GM12878 (cell line): Measurements from ENCODE around the gene ETV7. TPM values are rescaled to one million over a fixed set of nuclear protein-coding genes. Genes with fewer than 3 reads are reported as not detected.

ENCODE experiments used
- ATAC-seq: fragments of 200-7000 bp; cut with Tn5 transposase; 3 replicates; pipeline ENCODE4 v1.9.1; 2020; ENCODE audit warnings: mild to moderate bottlenecking, moderate library complexity
- BruUV-seq: library from RNA; stranded (reverse); fragments of 400-500 nt; replicated peaks from 2 replicates; lab custom pipeline; 2021; lab: Mats Ljungman, UMichigan
- CTCF ChIA-PET: fragments of 300-600 bp; sonication (Branson Sonifier 250); formaldehyde crosslinking; extraction: SDS; loops from one replicate; lab custom pipeline; 2021; ENCODE audit warnings: inconsistent platforms; lab: Yijun Ruan, JAX
- POLR2A ChIA-PET: fragments of 350-600 bp; formaldehyde crosslinking; extraction: SDS; loops from one replicate; lab custom pipeline; 2021; ENCODE audit warnings: inconsistent platforms; lab: Charles Lee
- RAD21 ChIA-PET: fragments of 300-600 bp; sonication (Branson Sonifier 250); formaldehyde crosslinking; loops from one replicate; lab custom pipeline; 2023; ENCODE audit warnings: antibody characterized with exemption; ENCODE audit not compliant: unreplicated experiment; lab: Charles Lee
- SMC1A ChIA-PET: fragments of 300-600 bp; sonication (Branson Sonifier 250); formaldehyde crosslinking; loops from one replicate; lab custom pipeline; 2023; ENCODE audit not compliant: unreplicated experiment, uncharacterized antibody; lab: Charles Lee
- DNase-seq: peaks from one replicate; pipeline ENCODE4 v3.0.0-alpha.2; 2011; ENCODE audit warnings: low read depth, low spot score
- FAIRE-seq: peaks from 3 replicates; lab custom pipeline; 2011; peaks lifted over from hg19 to GRCh38; lab: Jason Lieb, UNC
- H2AFZ ChIP-seq: 2 replicates; pipeline ENCODE4 v1.6.0; 2011; ENCODE audit warnings: low read depth, low read length, control low read depth; ENCODE audit not compliant: control insufficient read depth
- H3K27ac ChIP-seq: 2 replicates; pipeline ENCODE4 v1.5.1; 2011; ENCODE audit warnings: control low read depth; ENCODE audit not compliant: control insufficient read depth, insufficient read depth
- H3K27me3 ChIP-seq, 2 experiments: replicated peaks in 1 of 2; 2 replicates each; pipeline versions ENCODE4 v1.6.0 to v1.6.1; 2011; ENCODE audit warnings: low read length in 1 of 2; ENCODE audit not compliant: control insufficient read depth in 2 of 2, insufficient read depth in 2 of 2
- H3K36me3 ChIP-seq, 2 experiments: 2 replicates each; pipeline ENCODE4 v1.5.1; 2011; ENCODE audit warnings: low read length in 1 of 2; ENCODE audit not compliant: control insufficient read depth in 2 of 2, insufficient read depth in 2 of 2
- H3K4me1 ChIP-seq: 2 replicates; pipeline ENCODE4 v1.6.1; 2011; ENCODE audit warnings: mild to moderate bottlenecking, low read length, moderate library complexity, mixed read lengths; ENCODE audit not compliant: control insufficient read depth, insufficient read depth
- H3K4me2 ChIP-seq: 2 replicates; pipeline ENCODE4 v1.6.0; 2011; ENCODE audit warnings: control low read depth; ENCODE audit not compliant: control insufficient read depth, insufficient read depth
- H3K4me3 ChIP-seq: fragments of 200-600 bp; sonication (generic); 2 replicates; pipeline ENCODE4 v1.5.1; 2016
- H3K79me2 ChIP-seq: 2 replicates; pipeline ENCODE4 v1.6.0; 2011; ENCODE audit warnings: low read length; ENCODE audit not compliant: control insufficient read depth, insufficient read depth
- H3K9ac ChIP-seq: 2 replicates; pipeline ENCODE4 v1.8.0; 2011; ENCODE audit warnings: low read length, control low read depth, mixed read lengths; ENCODE audit not compliant: control insufficient read depth, insufficient read depth
- H3K9me3 ChIP-seq: replicated peaks from 3 replicates; pipeline ENCODE4 v1.5.1; 2011; ENCODE audit warnings: mild to moderate bottlenecking, low read length; ENCODE audit not compliant: control insufficient read depth, insufficient read depth
- H4K20me1 ChIP-seq: 2 replicates; pipeline ENCODE4 v1.6.0; 2011; ENCODE audit not compliant: control insufficient read depth, insufficient read depth
- BCL11A ChIP-seq: IDR thresholded peaks from 2 replicates; pipeline ENCODE4 v1.6.1; 2011; ENCODE audit warnings: low read depth, low read length
- CEBPZ ChIP-seq: fragments of 150-350 bp; IDR thresholded peaks from 2 replicates; pipeline ENCODE4 v1.6.1; 2016; ENCODE audit warnings: low read depth, low read length
- GATAD2B ChIP-seq: fragments of 450-650 bp; conservative IDR thresholded peaks from 2 replicates; pipeline ENCODE4 v1.6.1; 2017; ENCODE audit warnings: low read depth, mild to moderate bottlenecking, moderate library complexity
- KDM1A ChIP-seq: fragments of 200-600 bp; sonication (generic); IDR thresholded peaks from 2 replicates; pipeline ENCODE4 v1.6.1; 2016; ENCODE audit warnings: borderline replicate concordance
- MTA3 ChIP-seq: IDR thresholded peaks from 2 replicates; pipeline ENCODE4 v1.6.1; 2012; ENCODE audit warnings: low read length, inconsistent platforms, borderline replicate concordance
- MYC ChIP-seq: IDR thresholded peaks from 2 replicates; pipeline ENCODE4 v1.6.1; 2011; ENCODE audit warnings: mild to moderate bottlenecking, low read length, moderate library complexity, inconsistent platforms; ENCODE audit not compliant: insufficient read depth, insufficient replicate concordance, insufficient read length, severe bottlenecking
- NR2F1 ChIP-seq: fragments of 450-650 bp; conservative IDR thresholded peaks from 2 replicates; pipeline ENCODE4 v1.6.1; 2017; ENCODE audit warnings: mild to moderate bottlenecking
- TBL1XR1 ChIP-seq: IDR thresholded peaks from 2 replicates; pipeline ENCODE4 v1.6.1; 2012; ENCODE audit warnings: low read depth, low read length, improper control_type of control experiment
- ZNF217 ChIP-seq: fragments of 450-650 bp; IDR thresholded peaks from 2 replicates; pipeline ENCODE4 v1.6.1; 2017; ENCODE audit warnings: antibody characterized with exemption, mild to moderate bottlenecking
- WGBS: methylation state at CpG from one replicate; pipeline ENCODE4 v1.1.6; 2016; ENCODE audit warnings: low lambda C conversion rate; ENCODE audit not compliant: insufficient replicate concordance, insufficient coverage; ENCODE audit errors: missing lambda C conversion rate; 5-methylcytosine and 5-hydroxymethylcytosine counted together
- in situ Hi-C: fragments of 300-500 bp; cut with MboI; formaldehyde crosslinking; loops from 9 replicates; pipeline ENCODE4 v1.14.3; 2018; ENCODE audit warnings: mixed read lengths
- intact Hi-C: fragments of 100-400 bp; cut with micrococcal nuclease; formaldehyde crosslinking; loops from one replicate; pipeline ENCODE4 v1.14.2; 2022; ENCODE audit not compliant: unreplicated experiment
- polyA plus RNA-seq, 11 experiments: library from polyadenylated mRNA; depleted of rRNA in 4 of 11; unstranded in 6 of 11; stranded (reverse) in 5 of 11; fragments of >200 nt; fragmentation: Nextera tagmentation in 4 of 11; fragmentation: Illumina TruSeq in 1 of 11; extraction: Ambion mirVana in 4 of 11; extraction: Trizol in 1 of 11; gene quantifications; 1 replicate in 1 of 11; 2 replicates in 10 of 11; pipeline versions ENCODE4 v1.2.1 to v1.2.3, GENCODE V29; 2011 to 2016; ENCODE audit warnings: inconsistent platforms in 2 of 11, missing spikeins in 2 of 11, low read depth in 1 of 11
- total RNA-seq, 4 experiments: library from RNA; depleted of rRNA in 3 of 4; stranded (reverse); fragments of >200 nt in 3 of 4; fragmentation: Illumina TruSeq in 1 of 4; extraction: Trizol in 1 of 4; gene quantifications; 2 replicates each; pipeline versions ENCODE4 v1.2.1 to v1.2.3, GENCODE V29; 2013 to 2021

Gene ETV7
- total and polyA plus RNA-seq, 10 of the 15 experiments (the other 5 are each of a cell fraction or from before 2014, with no cell fraction given) = 0.04 to 1.8 (median 1.3) TPM

GRCh38 chr6:36383606-36384005 lies 3.9 kb downstream of the ETV7 start:
- 0% methylated on average over 2 of the region's 2 CpGs for WGBS
- ChIA-PET SMC1A (no interaction called here), RAD21 (interaction anchor here (1.3 kb wide), 1 partner anchor 25 kb away, joined by 5 read pairs; no protein-coding TSS in a partner anchor), POLR2A (interaction anchor here (0.5 to 0.6 kb wide), 2 partner anchors 78 to 226 kb away, joined by 5 to 6 read pairs; no protein-coding TSS in a partner anchor), CTCF (interaction anchor here (1.3 to 2.5 kb wide), 2 partner anchors 27 to 81 kb away, joined by 6 read pairs; no protein-coding TSS in a partner anchor)
- DNase-seq = no peak
- Histone ChIP-seq H3K4me1 (peaks cover 63% of the 10 kb centered on the region), H3K27me3 (peaks cover 3 to 4% of the 10 kb centered on the region in 2 experiments; a peak in 2 of 4 replicates), H3K4me3 (no peak overlapping the region), H2AFZ (no peak overlapping the region), H3K79me2 (peaks cover 2% of the 10 kb centered on the region; the same call in 1 of the 2 replicates), H3K4me2 (peak overlapping the region; percentile 47; the same call in 1 of the 2 replicates), H3K36me3 (no peaks in the 10 kb centered on the region), H3K27ac (peak overlapping the region; percentile 5; the same call in 1 of the 2 replicates), H3K9me3 (no peaks in the 10 kb centered on the region), H3K9ac (no peak overlapping the region), H4K20me1 (no peaks in the 10 kb centered on the region)
- intact Hi-C loops (no loop called here), in situ Hi-C loops (no loop called here)
- TF ChIP-seq NR2F1 = no peak
- TF ChIP-seq TBL1XR1 = no peak
- no peak for TF ChIP-seq KDM1A
- no peak for TF ChIP-seq CEBPZ
- no peak for TF ChIP-seq ZNF217
- TF ChIP-seq GATAD2B = no peak
- TF ChIP-seq MTA3 = no peak
- TF ChIP-seq BCL11A = no peak
- TF ChIP-seq MYC = no peak
- no TSS peak for BruUV-seq
- FAIRE-seq = no peak
- ATAC-seq = no peak
